HepG2 (cell line): ENCODE results near the gene CAMTA1. TPM values are rescaled to one million over a fixed set of nuclear protein-coding genes. Genes with fewer than 3 reads are reported as not detected.
A peak's percentile ranks its signal among the peaks of the same experiment; 100 is the strongest.

Source experiments
- ATF5 ChIP-seq: sonication (generic); formaldehyde crosslinking; IDR thresholded peaks from 2 replicates; pipeline ENCODE4 v1.4.0; 2020; ENCODE audit warnings: mild to moderate bottlenecking, low read depth, missing genetic modification reagents
- CEBPZ ChIP-seq: IDR thresholded peaks from 2 replicates; pipeline ENCODE4 v1.6.1; 2012; ENCODE audit warnings: low read length, improper control_type of control experiment
- CSRNP2 ChIP-seq: sonication (generic); formaldehyde crosslinking; conservative IDR thresholded peaks from 2 replicates; pipeline ENCODE4 v1.8.0; 2022; ENCODE audit warnings: low read depth, missing genetic modification reagents
- JUNB ChIP-seq: sonication (generic); formaldehyde crosslinking; IDR thresholded peaks from 2 replicates; pipeline ENCODE4 v1.8.0; 2022; ENCODE audit warnings: missing genetic modification reagents, mild to moderate bottlenecking, borderline replicate concordance
- KLF12 ChIP-seq: sonication (generic); formaldehyde crosslinking; IDR thresholded peaks from 2 replicates; pipeline ENCODE4 v1.4.0; 2020; ENCODE audit warnings: missing genetic modification reagents, borderline replicate concordance
- KMT2B ChIP-seq: IDR thresholded peaks from 2 replicates; pipeline ENCODE4 v1.6.1; 2016; ENCODE audit warnings: missing genetic modification reagents, missing compliant biosample characterization
- NAIF1 ChIP-seq: sonication (generic); formaldehyde crosslinking; IDR thresholded peaks from 2 replicates; pipeline ENCODE4 v1.5.0; 2020; ENCODE audit warnings: mild to moderate bottlenecking, missing genetic modification reagents, borderline replicate concordance
- PHF8 ChIP-seq: sonication (generic); formaldehyde crosslinking; IDR thresholded peaks from 2 replicates; pipeline ENCODE4 v1.5.0; 2020; ENCODE audit warnings: missing genetic modification reagents
- SIN3B ChIP-seq: fragments of 150-350 bp; IDR thresholded peaks from 2 replicates; pipeline ENCODE4 v1.6.1; 2014; ENCODE audit warnings: low read length
- TSC22D2 ChIP-seq: sonication (generic); formaldehyde crosslinking; IDR thresholded peaks from 2 replicates; pipeline ENCODE4 v1.5.1; 2020; ENCODE audit warnings: missing genetic modification reagents, mild to moderate bottlenecking, borderline replicate concordance
- ZBTB37 ChIP-seq: sonication (generic); formaldehyde crosslinking; IDR thresholded peaks from 2 replicates; pipeline ENCODE4 v1.4.0; 2020; ENCODE audit warnings: mild to moderate bottlenecking, missing genetic modification reagents
- ZBTB42 ChIP-seq: sonication (generic); formaldehyde crosslinking; IDR thresholded peaks from 2 replicates; pipeline ENCODE4 v1.5.0; 2020; ENCODE audit warnings: mild to moderate bottlenecking, missing genetic modification reagents
- ZC3H13 ChIP-seq: sonication (generic); formaldehyde crosslinking; IDR thresholded peaks from 2 replicates; pipeline ENCODE4 v1.8.1; 2023; ENCODE audit warnings: mild to moderate bottlenecking, missing genetic modification reagents, moderate library complexity
- ZNF574 ChIP-seq: sonication (generic); formaldehyde crosslinking; IDR thresholded peaks from 2 replicates; pipeline ENCODE4 v1.4.0; 2020; ENCODE audit warnings: missing genetic modification reagents
- ZNF598 ChIP-seq: sonication (generic); formaldehyde crosslinking; IDR thresholded peaks from 2 replicates; pipeline ENCODE4 v1.5.1; 2020; ENCODE audit warnings: mild to moderate bottlenecking, missing genetic modification reagents, borderline replicate concordance
- ZNF644 ChIP-seq: IDR thresholded peaks from 2 replicates; pipeline ENCODE4 v1.6.1; 2016; ENCODE audit warnings: low read depth
- ZNF766 ChIP-seq: sonication (generic); formaldehyde crosslinking; IDR thresholded peaks from 2 replicates; pipeline ENCODE4 v1.5.0; 2020; ENCODE audit warnings: missing genetic modification reagents, borderline replicate concordance
- ZNF891 ChIP-seq: sonication (generic); formaldehyde crosslinking; IDR thresholded peaks from 2 replicates; pipeline ENCODE4 v1.5.0; 2020; ENCODE audit warnings: mild to moderate bottlenecking, missing genetic modification reagents
- ZSCAN12 ChIP-seq: sonication (generic); formaldehyde crosslinking; IDR thresholded peaks from 2 replicates; pipeline ENCODE4 v1.9.0; 2021; ENCODE audit warnings: mild to moderate bottlenecking, missing genetic modification reagents
- polyA plus RNA-seq, 8 experiments: library from polyadenylated mRNA; depleted of rRNA in 3 of 8; stranded (reverse) in 7 of 8; unstranded in 1 of 8; fragments of >200 nt; fragmentation: Illumina TruSeq in 4 of 8; extraction: Trizol in 4 of 8; gene quantifications; 2 replicates each; pipeline versions ENCODE4 v1.2.1 to v1.2.3, GENCODE V29; 2011 to 2016; ENCODE audit warnings: low read depth in 4 of 8, missing spikeins in 1 of 8, mixed read lengths in 1 of 8; ENCODE audit not compliant: insufficient read depth in 1 of 8
- total RNA-seq, 5 experiments: library from RNA; depleted of rRNA; stranded (reverse); fragments of >200 nt; fragmentation: Illumina TruSeq; extraction: Trizol; gene quantifications; 2 replicates each; pipeline ENCODE4 v1.2.3, GENCODE V29; 2016; ENCODE audit warnings: low read depth in 1 of 5

CAMTA1 gene
- total and polyA plus RNA-seq, 2 of the 13 experiments (the other 11 are each of a cell fraction or from before 2014, with no cell fraction given) = 25.0 to 36.4 TPM

GRCh38 chr1:7680207-7680954 is 895.1 kb downstream of the CAMTA1 start (continued):
- TF ChIP-seq KLF12 (CRISPR knock-in tag) = peak; percentile 84
- peak; percentile 65 for TF ChIP-seq PHF8
- peak; percentile 67; the same call in 1 of the 2 replicates for TF ChIP-seq ZNF766 (CRISPR knock-in tag)
- TF ChIP-seq ZBTB42 (CRISPR knock-in tag) = no peak
- TF ChIP-seq SIN3B = no peak
- no peak for TF ChIP-seq ZBTB37
- TF ChIP-seq CSRNP2 (CRISPR knock-in tag) = no peak
- TF ChIP-seq ZNF891 = no peak
- no peak for TF ChIP-seq ZNF598 (CRISPR knock-in tag)
- no peak for TF ChIP-seq ATF5 (CRISPR knock-in tag)
- 0 out of 2 replicates have a peak, but pooled peaks have one; percentile 77 for TF ChIP-seq TSC22D2 (CRISPR knock-in tag)
- TF ChIP-seq ZNF574 (CRISPR knock-in tag) = peak; percentile 58
- 0 out of 2 replicates have a peak, but pooled peaks have one; percentile 25 for TF ChIP-seq JUNB (CRISPR knock-in tag)
- no peak for TF ChIP-seq ZNF644 (CRISPR knock-in tag)
- no peak for TF ChIP-seq CEBPZ
- TF ChIP-seq ZSCAN12 = no peak
- TF ChIP-seq KMT2B (CRISPR knock-in tag) = no peak
- TF ChIP-seq ZC3H13 = no peak
- TF ChIP-seq NAIF1 (CRISPR knock-in tag) = 0 out of 2 replicates have a peak, but pooled peaks have one; percentile 54
